Measurements from ENCODE around the gene PDRG1. TPM values are rescaled to one million over a fixed set of nuclear protein-coding genes. Genes with fewer than 3 reads are reported as not detected.

Gene PDRG1
- polyA plus RNA-seq: 10 to 100 TPM in 1 of 2 donors, 1 to 10 TPM in 1; 6.8 to 13.8 TPM

- Histone ChIP-seq H3K9me3 (ENCODE audit: control insufficient read depth in 2 of 2, insufficient read depth in 1 of 2, low read depth in 1 of 2, low read length in 1 of 2) (no peaks in the 10 kb centered on the region), H3K27me3 (ENCODE audit: control insufficient read depth in 1 of 2, insufficient read depth in 2 of 2, low read length in 2 of 2) (no peaks in the 10 kb centered on the region), H3K36me3 (ENCODE audit: control insufficient read depth in 2 of 2, insufficient read depth in 2 of 2, low read length in 1 of 2) (peaks cover 8 to 13% of the 10 kb centered on the region in 2 donors), H3K4me3 (ENCODE audit: low read depth in 1 of 2, low read length in 2 of 2) (peak within 1 kb of the TSS; percentile 69 to 87), H3K27ac (ENCODE audit: low read depth in 2 of 2, low read length in 1 of 2) (peak within 1 kb of the TSS; percentile 58 to 60), H3K4me1 (ENCODE audit: control insufficient read depth in 2 of 2, insufficient read depth in 2 of 2, low read length in 1 of 2) (peaks cover 0 to 2% of the 10 kb centered on the region in 2 donors)
- 0% methylated on average over 62 to 63 of the region's 63 CpGs for WGBS, 2 donors
These were observed at the start of gene PDRG1 for GRCh38 chr20:31951530-31952453. TSS of gene PDRG1 (minus strand) at chr20:31952046. CDS start at chr20:31951961, 85 bp downstream.

- 56 to 66% methylated on average over 2 of the region's 2 CpGs for WGBS, 2 donors
- no peaks in the 10 kb centered on the region for H3K27me3 ChIP-seq (ENCODE audit: control insufficient read depth in 1 of 2, insufficient read depth in 2 of 2, low read length in 2 of 2)
These were observed 46.4 kb upstream of the PDRG1 start for GRCh38 chr20:31998246-31998645.

DNA sequence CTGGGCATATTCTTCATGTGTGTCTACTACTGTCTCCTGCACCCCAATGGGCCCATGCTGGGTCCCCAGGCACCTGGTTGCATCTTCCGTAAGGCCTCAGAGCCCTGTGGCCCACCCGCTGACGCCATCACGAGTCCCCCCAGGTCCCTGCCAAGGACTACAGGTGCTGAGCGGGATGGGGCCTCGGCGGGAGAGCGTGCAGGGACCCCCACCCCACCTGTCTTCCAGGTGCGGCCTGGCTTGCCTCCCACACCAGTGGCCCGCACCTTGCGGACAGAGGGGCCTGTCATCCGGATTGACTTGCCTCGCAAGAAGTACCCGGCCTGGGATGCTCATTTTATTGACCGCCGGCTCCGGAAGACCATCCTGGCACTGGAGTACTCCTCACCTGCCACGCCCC, 45.1 kb upstream of the PDRG1 start:
- Histone ChIP-seq H3K9me3 (ENCODE audit: control insufficient read depth in 2 of 2, insufficient read depth in 1 of 2, low read depth in 1 of 2, low read length in 1 of 2) (no peaks in the 10 kb centered on the region), H3K4me3 (ENCODE audit: low read depth in 1 of 2, low read length in 2 of 2) (no peak overlapping the region), H3K27me3 (ENCODE audit: control insufficient read depth in 1 of 2, insufficient read depth in 2 of 2, low read length in 2 of 2) (no peaks in the 10 kb centered on the region), H3K27ac (ENCODE audit: low read depth in 2 of 2, low read length in 1 of 2) (no peak overlapping the region), H3K4me1 (ENCODE audit: control insufficient read depth in 2 of 2, insufficient read depth in 2 of 2, low read length in 1 of 2) (no peaks in the 10 kb centered on the region), H3K36me3 (ENCODE audit: control insufficient read depth in 2 of 2, insufficient read depth in 2 of 2, low read length in 1 of 2) (no peaks in the 10 kb centered on the region)
- 93 to 95% methylated on average over 18 of the region's 18 CpGs for WGBS, 2 donors

More at GRCh38 chr20:31998246-31998645, 46.4 kb upstream of the PDRG1 start:
- Histone ChIP-seq H3K4me3 (ENCODE audit: low read depth in 1 of 2, low read length in 2 of 2) (no peak overlapping the region), H3K9me3 (ENCODE audit: control insufficient read depth in 2 of 2, insufficient read depth in 1 of 2, low read depth in 1 of 2, low read length in 1 of 2) (no peaks in the 10 kb centered on the region), H3K36me3 (ENCODE audit: control insufficient read depth in 2 of 2, insufficient read depth in 2 of 2, low read length in 1 of 2) (no peaks in the 10 kb centered on the region), H3K27ac (ENCODE audit: low read depth in 2 of 2, low read length in 1 of 2) (no peak overlapping the region), H3K4me1 (ENCODE audit: control insufficient read depth in 2 of 2, insufficient read depth in 2 of 2, low read length in 1 of 2) (no peaks in the 10 kb centered on the region)

- Histone ChIP-seq H3K9me3 (ENCODE audit: control insufficient read depth in 2 of 2, insufficient read depth in 1 of 2, low read depth in 1 of 2, low read length in 1 of 2) (no peaks in the 10 kb centered on the region), H3K4me1 (ENCODE audit: control insufficient read depth in 2 of 2, insufficient read depth in 2 of 2, low read length in 1 of 2) (no peaks in the 10 kb centered on the region), H3K4me3 (ENCODE audit: low read depth in 1 of 2, low read length in 2 of 2) (no peak overlapping the region), H3K36me3 (ENCODE audit: control insufficient read depth in 2 of 2, insufficient read depth in 2 of 2, low read length in 1 of 2) (no peaks in the 10 kb centered on the region), H3K27ac (ENCODE audit: low read depth in 2 of 2, low read length in 1 of 2) (no peak overlapping the region), H3K27me3 (ENCODE audit: control insufficient read depth in 1 of 2, insufficient read depth in 2 of 2, low read length in 2 of 2) (no peaks in the 10 kb centered on the region)
- 79 to 84% methylated on average over 2 of the region's 2 CpGs for WGBS, 2 donors
These were observed 40.2 kb upstream of the PDRG1 start for GRCh38 chr20:31992086-31992485.

DNA sequence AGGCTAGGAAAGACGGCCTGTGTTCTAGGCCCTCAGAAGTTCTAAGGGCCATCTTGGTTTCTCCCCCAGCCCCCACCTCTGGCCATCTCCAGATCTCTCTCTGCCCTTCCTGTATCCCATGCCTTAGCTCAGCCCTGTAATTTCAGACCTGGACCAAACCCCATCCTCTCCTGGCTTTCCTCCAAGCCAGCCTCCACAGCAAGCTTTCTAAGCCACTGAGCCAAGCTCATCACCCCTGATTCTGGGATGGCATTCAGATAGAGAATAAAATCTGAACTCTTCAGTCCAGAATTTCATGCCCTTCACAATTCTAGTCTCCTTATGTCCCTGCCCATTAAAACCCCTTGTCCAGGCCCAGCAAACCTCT, 39.5 kb upstream of the PDRG1 start:
- 57% methylated on average over 1 of the region's 1 CpG; no CpG with 5 or more reads in 1 of the 2 donors for WGBS, 2 donors
- Histone ChIP-seq H3K4me1 (ENCODE audit: control insufficient read depth in 2 of 2, insufficient read depth in 2 of 2, low read length in 1 of 2) (no peaks in the 10 kb centered on the region), H3K27me3 (ENCODE audit: control insufficient read depth in 1 of 2, insufficient read depth in 2 of 2, low read length in 2 of 2) (no peaks in the 10 kb centered on the region)

GRCh38 chr20:31990641-31991338, 38.9 kb upstream of the PDRG1 start:
- Histone ChIP-seq H3K9me3 (ENCODE audit: control insufficient read depth in 2 of 2, insufficient read depth in 1 of 2, low read depth in 1 of 2, low read length in 1 of 2) (no peaks in the 10 kb centered on the region), H3K27me3 (ENCODE audit: control insufficient read depth in 1 of 2, insufficient read depth in 2 of 2, low read length in 2 of 2) (no peaks in the 10 kb centered on the region), H3K36me3 (ENCODE audit: control insufficient read depth in 2 of 2, insufficient read depth in 2 of 2, low read length in 1 of 2) (no peaks in the 10 kb centered on the region), H3K27ac (ENCODE audit: low read depth in 2 of 2, low read length in 1 of 2) (no peak overlapping the region), H3K4me1 (ENCODE audit: control insufficient read depth in 2 of 2, insufficient read depth in 2 of 2, low read length in 1 of 2) (no peaks in the 10 kb centered on the region), H3K4me3 (ENCODE audit: low read depth in 1 of 2, low read length in 2 of 2) (no peak overlapping the region)
- WGBS, 2 donors: 49 to 64% methylated on average over 5 to 6 of the region's 6 CpGs

More for the DNA sequence above, 39.5 kb upstream of the PDRG1 start:
- Histone ChIP-seq H3K27ac (ENCODE audit: low read depth in 2 of 2, low read length in 1 of 2) (no peak overlapping the region), H3K9me3 (ENCODE audit: control insufficient read depth in 2 of 2, insufficient read depth in 1 of 2, low read depth in 1 of 2, low read length in 1 of 2) (no peaks in the 10 kb centered on the region), H3K4me3 (ENCODE audit: low read depth in 1 of 2, low read length in 2 of 2) (no peak overlapping the region), H3K36me3 (ENCODE audit: control insufficient read depth in 2 of 2, insufficient read depth in 2 of 2, low read length in 1 of 2) (no peaks in the 10 kb centered on the region)

DNA sequence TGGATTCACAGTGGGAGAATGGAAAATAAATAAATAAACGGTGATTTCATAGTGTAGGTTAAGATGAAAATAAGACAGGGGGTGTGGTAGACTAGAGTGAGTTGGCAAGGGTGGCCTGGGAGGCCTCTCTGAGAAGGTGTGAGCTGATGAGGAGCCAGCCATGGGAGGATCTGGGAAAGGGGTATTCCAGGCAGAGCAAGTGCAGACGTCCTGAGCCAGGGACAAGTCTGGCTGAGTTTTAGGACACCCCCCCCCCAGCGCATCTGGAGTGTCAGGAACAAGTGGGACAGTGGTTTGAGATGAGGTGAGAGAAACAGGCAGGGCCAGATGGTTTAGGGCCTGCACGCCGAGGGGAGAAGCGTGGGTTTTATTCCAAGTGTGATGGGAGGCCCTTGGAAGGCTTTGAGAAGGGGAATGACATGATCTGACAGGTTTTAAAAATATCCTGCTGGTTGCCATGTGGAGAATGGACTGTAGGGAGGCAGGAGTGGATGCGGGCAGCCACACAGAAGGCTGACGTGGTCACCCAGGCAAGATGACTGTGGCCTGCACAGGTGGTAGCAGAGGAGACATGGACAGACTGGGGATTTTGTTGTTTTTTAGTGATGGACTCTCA, 37.3 kb upstream of the PDRG1 start:
- Histone ChIP-seq H3K36me3 (ENCODE audit: control insufficient read depth in 2 of 2, insufficient read depth in 2 of 2, low read length in 1 of 2) (no peaks in the 10 kb centered on the region), H3K27me3 (ENCODE audit: control insufficient read depth in 1 of 2, insufficient read depth in 2 of 2, low read length in 2 of 2) (no peaks in the 10 kb centered on the region), H3K4me1 (ENCODE audit: control insufficient read depth in 2 of 2, insufficient read depth in 2 of 2, low read length in 1 of 2) (no peaks in the 10 kb centered on the region), H3K4me3 (ENCODE audit: low read depth in 1 of 2, low read length in 2 of 2) (no peak overlapping the region), H3K27ac (ENCODE audit: low read depth in 2 of 2, low read length in 1 of 2) (no peak overlapping the region), H3K9me3 (ENCODE audit: control insufficient read depth in 2 of 2, insufficient read depth in 1 of 2, low read depth in 1 of 2, low read length in 1 of 2) (no peaks in the 10 kb centered on the region)
- WGBS, 2 donors: 66 to 72% methylated on average over 8 of the region's 8 CpGs

DNA sequence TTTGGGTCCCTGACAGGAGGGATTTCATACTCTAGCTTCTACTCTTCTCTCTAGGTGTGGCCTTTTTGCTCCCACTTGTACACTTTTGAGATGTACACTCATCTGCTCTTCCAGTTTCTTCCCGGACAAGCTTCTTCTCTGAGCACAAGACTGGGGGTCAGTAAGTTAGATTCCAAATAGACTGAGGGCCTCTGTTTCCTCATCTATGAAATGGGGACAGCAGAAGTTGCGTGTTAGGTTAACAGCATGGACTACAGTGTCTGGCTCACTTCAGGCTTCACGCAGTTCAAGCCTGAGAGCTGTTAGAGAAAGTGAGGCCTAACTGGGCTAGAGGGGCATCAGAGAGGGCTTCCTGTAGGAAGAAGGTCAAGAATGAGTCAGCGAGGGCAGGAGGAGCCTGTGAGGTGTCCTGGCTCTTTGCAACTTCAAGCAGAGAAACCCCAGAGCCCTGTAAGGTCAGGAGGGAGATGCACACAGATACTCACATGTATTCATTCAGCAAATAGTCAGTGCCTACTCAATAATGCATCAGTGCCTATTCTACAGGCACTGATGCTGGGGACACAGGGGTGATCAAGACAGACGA, 36.7 kb upstream of the PDRG1 start:
- WGBS, 2 donors: 80 to 82% methylated on average over 5 of the region's 5 CpGs

GRCh38 chr20:31987744-31988143, 35.9 kb upstream of the PDRG1 start:
- H3K27me3 ChIP-seq (ENCODE audit: control insufficient read depth in 1 of 2, insufficient read depth in 2 of 2, low read length in 2 of 2): no peaks in the 10 kb centered on the region

More for the DNA sequence above, 36.7 kb upstream of the PDRG1 start:
- Histone ChIP-seq H3K36me3 (ENCODE audit: control insufficient read depth in 2 of 2, insufficient read depth in 2 of 2, low read length in 1 of 2) (no peaks in the 10 kb centered on the region), H3K9me3 (ENCODE audit: control insufficient read depth in 2 of 2, insufficient read depth in 1 of 2, low read depth in 1 of 2, low read length in 1 of 2) (no peaks in the 10 kb centered on the region), H3K27ac (ENCODE audit: low read depth in 2 of 2, low read length in 1 of 2) (no peak overlapping the region), H3K27me3 (ENCODE audit: control insufficient read depth in 1 of 2, insufficient read depth in 2 of 2, low read length in 2 of 2) (no peaks in the 10 kb centered on the region), H3K4me1 (ENCODE audit: control insufficient read depth in 2 of 2, insufficient read depth in 2 of 2, low read length in 1 of 2) (no peaks in the 10 kb centered on the region), H3K4me3 (ENCODE audit: low read depth in 1 of 2, low read length in 2 of 2) (no peak overlapping the region)

More at GRCh38 chr20:31987744-31988143, 35.9 kb upstream of the PDRG1 start:
- Histone ChIP-seq H3K36me3 (ENCODE audit: control insufficient read depth in 2 of 2, insufficient read depth in 2 of 2, low read length in 1 of 2) (no peaks in the 10 kb centered on the region), H3K4me3 (ENCODE audit: low read depth in 1 of 2, low read length in 2 of 2) (no peak overlapping the region), H3K4me1 (ENCODE audit: control insufficient read depth in 2 of 2, insufficient read depth in 2 of 2, low read length in 1 of 2) (no peaks in the 10 kb centered on the region), H3K27ac (ENCODE audit: low read depth in 2 of 2, low read length in 1 of 2) (no peak overlapping the region), H3K9me3 (ENCODE audit: control insufficient read depth in 2 of 2, insufficient read depth in 1 of 2, low read depth in 1 of 2, low read length in 1 of 2) (no peaks in the 10 kb centered on the region)
- WGBS, 2 donors: 46 to 51% methylated on average over 1 of the region's 1 CpG

Measured in esophagus (tissue), 2 donors.